HepG2 (cell line): ENCODE results near the gene ZMYND8. TPM values are rescaled to one million over a fixed set of nuclear protein-coding genes. Genes with fewer than 3 reads are reported as not detected.

Experiments used
- DNMT3B ChIP-seq: conservative IDR thresholded peaks from 2 replicates; pipeline ENCODE4 v1.6.1; 2016; ENCODE audit warnings: missing biosample characterization, control low read depth
- ELF1 ChIP-seq: sonication (generic); formaldehyde crosslinking; IDR thresholded peaks from 2 replicates; pipeline ENCODE4 v1.4.0; 2020; ENCODE audit warnings: missing genetic modification reagents
- FOXA3 ChIP-seq: IDR thresholded peaks from 2 replicates; pipeline ENCODE4 v1.6.1; 2016; ENCODE audit warnings: missing genetic modification reagents, missing compliant biosample characterization
- HDAC2 ChIP-seq: sonication (generic); formaldehyde crosslinking; IDR thresholded peaks from 2 replicates; pipeline ENCODE4 v1.4.0; 2020; ENCODE audit warnings: missing genetic modification reagents
- HMG20A ChIP-seq: IDR thresholded peaks from 2 replicates; pipeline ENCODE4 v1.6.1; 2016; ENCODE audit warnings: borderline replicate concordance
- KAT7 ChIP-seq: IDR thresholded peaks from 2 replicates; pipeline ENCODE4 v1.6.1; 2018; ENCODE audit warnings: borderline replicate concordance, missing compliant biosample characterization
- MED1 ChIP-seq: sonication (generic); formaldehyde crosslinking; IDR thresholded peaks from 2 replicates; pipeline ENCODE4 v1.4.0; 2020; ENCODE audit warnings: missing genetic modification reagents
- SOX13 ChIP-seq, 3 experiments: fragments of 450-650 bp in 1 of 3; sonication (generic) in 1 of 3; formaldehyde crosslinking in 1 of 3; IDR thresholded peaks in 2 of 3; conservative IDR thresholded peaks in 1 of 3; 2 replicates each; pipeline versions ENCODE4 v1.5.0 to v1.6.1; 2016 to 2020; ENCODE audit warnings: antibody characterized with exemption in 1 of 3, mild to moderate bottlenecking in 1 of 3, missing compliant biosample characterization in 1 of 3, missing genetic modification reagents in 1 of 3, moderate library complexity in 1 of 3
- SP1 ChIP-seq, 2 experiments: fragments of 450-650 bp in 1 of 2; sonication (generic) in 1 of 2; formaldehyde crosslinking in 1 of 2; IDR thresholded peaks; 2 replicates each; pipeline versions ENCODE4 v1.4.0 to v1.6.1; 2016 to 2020; ENCODE audit warnings: missing genetic modification reagents in 1 of 2
- SP5 ChIP-seq: IDR thresholded peaks from 2 replicates; pipeline ENCODE4 v1.6.1; 2016; ENCODE audit warnings: low read depth, borderline replicate concordance
- TCF12 ChIP-seq, 2 experiments: fragments of 450-650 bp in 1 of 2; sonication (generic) in 1 of 2; formaldehyde crosslinking in 1 of 2; IDR thresholded peaks; 2 replicates each; pipeline versions ENCODE4 v1.6.1 to v1.8.0; 2017 to 2022; ENCODE audit warnings: antibody characterized with exemption in 1 of 2, mild to moderate bottlenecking in 1 of 2, missing genetic modification reagents in 1 of 2, moderate library complexity in 1 of 2
- THRA ChIP-seq: sonication (generic); formaldehyde crosslinking; IDR thresholded peaks from 2 replicates; pipeline ENCODE4 v1.4.0; 2020; ENCODE audit warnings: missing genetic modification reagents, borderline replicate concordance
- WIZ ChIP-seq: sonication (generic); formaldehyde crosslinking; IDR thresholded peaks from 2 replicates; pipeline ENCODE4 v1.5.1; 2020; ENCODE audit warnings: mild to moderate bottlenecking, missing genetic modification reagents
- ZFP1 ChIP-seq: IDR thresholded peaks from 2 replicates; pipeline ENCODE4 v1.6.1; 2016
- ZFP91 ChIP-seq: sonication (generic); formaldehyde crosslinking; IDR thresholded peaks from 2 replicates; pipeline ENCODE4 v1.9.0; 2022; ENCODE audit warnings: missing genetic modification reagents, mild to moderate bottlenecking, borderline replicate concordance
- ZMYM2 ChIP-seq: sonication (generic); formaldehyde crosslinking; IDR thresholded peaks from 2 replicates; pipeline ENCODE4 v1.8.0; 2022; ENCODE audit warnings: mild to moderate bottlenecking, missing genetic modification reagents
- ZNF607 ChIP-seq: sonication (generic); formaldehyde crosslinking; IDR thresholded peaks from 2 replicates; pipeline ENCODE4 v1.5.1; 2020; ENCODE audit warnings: missing genetic modification reagents, mild to moderate bottlenecking, borderline replicate concordance
- polyA plus RNA-seq, 8 experiments: library from polyadenylated mRNA; depleted of rRNA in 3 of 8; stranded (reverse) in 7 of 8; unstranded in 1 of 8; fragments of >200 nt; fragmentation: Illumina TruSeq in 4 of 8; extraction: Trizol in 4 of 8; gene quantifications; 2 replicates each; pipeline versions ENCODE4 v1.2.1 to v1.2.3, GENCODE V29; 2011 to 2016; ENCODE audit warnings: low read depth in 4 of 8, missing spikeins in 1 of 8, mixed read lengths in 1 of 8; ENCODE audit not compliant: insufficient read depth in 1 of 8
- total RNA-seq, 5 experiments: library from RNA; depleted of rRNA; stranded (reverse); fragments of >200 nt; fragmentation: Illumina TruSeq; extraction: Trizol; gene quantifications; 2 replicates each; pipeline ENCODE4 v1.2.3, GENCODE V29; 2016; ENCODE audit warnings: low read depth in 1 of 5
- TF ChIP-seq, protein P1 (sequence below): sonication (generic); formaldehyde crosslinking; IDR thresholded peaks from 2 replicates; pipeline ENCODE4 v1.4.0; 2020; ENCODE audit warnings: missing genetic modification reagents
- TF ChIP-seq, protein P2 (sequence below): sonication (generic); formaldehyde crosslinking; IDR thresholded peaks from 2 replicates; pipeline ENCODE4 v1.4.0; 2020; ENCODE audit warnings: missing genetic modification reagents
- TF ChIP-seq, protein P3 (sequence below): sonication (generic); formaldehyde crosslinking; conservative IDR thresholded peaks from 2 replicates; pipeline ENCODE4 v1.8.0; 2022; ENCODE audit warnings: missing genetic modification reagents

Gene ZMYND8
- total and polyA plus RNA-seq, 2 of the 13 experiments (the other 11 are each of a cell fraction or from before 2014, with no cell fraction given) = 53.9 to 84.7 TPM

- TF ChIP-seq DNMT3B (CRISPR knock-in tag) (no peak), WIZ (no peak), FOXA3 (CRISPR knock-in tag) (peak; percentile 33; the same call in 1 of the 2 replicates), MED1 (peak; percentile 66), SP1 (IDR thresholded peaks at IDR 0.05) (no peak), SP1 (CRISPR knock-in tag; IDR thresholded peaks at IDR 0.05) (peak; percentile 40; the same call in 1 of the 2 replicates), ZFP1 (no peak), ZNF607 (CRISPR knock-in tag) (0 out of 2 replicates have a peak, but pooled peaks have one; percentile 58), ZFP91 (CRISPR knock-in tag) (no peak), ZMYM2 (CRISPR knock-in tag) (0 out of 2 replicates have a peak, but pooled peaks have one; percentile 57), KAT7 (0 out of 2 replicates have a peak, but pooled peaks have one; percentile 35), THRA (CRISPR knock-in tag) (0 out of 2 replicates have a peak, but pooled peaks have one; percentile 15), SOX13 (IDR thresholded peaks at IDR 0.05) (no peak), SOX13 (CRISPR knock-in tag; conservative IDR thresholded peaks at IDR 0.05 in 1 of 2, IDR thresholded peaks at IDR 0.05 in 1 of 2) (peak in 1 of 2 experiments; percentile 61; a peak in 1 of 4 replicates), TCF12 (IDR thresholded peaks at IDR 0.05) (no peak), TCF12 (CRISPR knock-in tag; IDR thresholded peaks at IDR 0.05) (0 out of 2 replicates have a peak, but pooled peaks have one; percentile 36), HDAC2 (CRISPR knock-in tag) (peak; percentile 54; the same call in 1 of the 2 replicates), SP5 (CRISPR knock-in tag) (no peak; the same call in 1 of the 2 replicates), HMG20A (peak; percentile 21; the same call in 1 of the 2 replicates), ELF1 (peak; percentile 43; the same call in 1 of the 2 replicates)
- TF ChIP-seq, protein P1, sequence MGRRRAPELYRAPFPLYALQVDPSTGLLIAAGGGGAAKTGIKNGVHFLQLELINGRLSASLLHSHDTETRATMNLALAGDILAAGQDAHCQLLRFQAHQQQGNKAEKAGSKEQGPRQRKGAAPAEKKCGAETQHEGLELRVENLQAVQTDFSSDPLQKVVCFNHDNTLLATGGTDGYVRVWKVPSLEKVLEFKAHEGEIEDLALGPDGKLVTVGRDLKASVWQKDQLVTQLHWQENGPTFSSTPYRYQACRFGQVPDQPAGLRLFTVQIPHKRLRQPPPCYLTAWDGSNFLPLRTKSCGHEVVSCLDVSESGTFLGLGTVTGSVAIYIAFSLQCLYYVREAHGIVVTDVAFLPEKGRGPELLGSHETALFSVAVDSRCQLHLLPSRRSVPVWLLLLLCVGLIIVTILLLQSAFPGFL (CRISPR knock-in tag) = no peak
- TF ChIP-seq, protein P2, sequence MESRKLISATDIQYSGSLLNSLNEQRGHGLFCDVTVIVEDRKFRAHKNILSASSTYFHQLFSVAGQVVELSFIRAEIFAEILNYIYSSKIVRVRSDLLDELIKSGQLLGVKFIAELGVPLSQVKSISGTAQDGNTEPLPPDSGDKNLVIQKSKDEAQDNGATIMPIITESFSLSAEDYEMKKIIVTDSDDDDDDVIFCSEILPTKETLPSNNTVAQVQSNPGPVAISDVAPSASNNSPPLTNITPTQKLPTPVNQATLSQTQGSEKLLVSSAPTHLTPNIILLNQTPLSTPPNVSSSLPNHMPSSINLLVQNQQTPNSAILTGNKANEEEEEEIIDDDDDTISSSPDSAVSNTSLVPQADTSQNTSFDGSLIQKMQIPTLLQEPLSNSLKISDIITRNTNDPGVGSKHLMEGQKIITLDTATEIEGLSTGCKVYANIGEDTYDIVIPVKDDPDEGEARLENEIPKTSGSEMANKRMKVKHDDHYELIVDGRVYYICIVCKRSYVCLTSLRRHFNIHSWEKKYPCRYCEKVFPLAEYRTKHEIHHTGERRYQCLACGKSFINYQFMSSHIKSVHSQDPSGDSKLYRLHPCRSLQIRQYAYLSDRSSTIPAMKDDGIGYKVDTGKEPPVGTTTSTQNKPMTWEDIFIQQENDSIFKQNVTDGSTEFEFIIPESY (CRISPR knock-in tag) = peak; percentile 52; the same call in 1 of the 2 replicates
- TF ChIP-seq, protein P3, sequence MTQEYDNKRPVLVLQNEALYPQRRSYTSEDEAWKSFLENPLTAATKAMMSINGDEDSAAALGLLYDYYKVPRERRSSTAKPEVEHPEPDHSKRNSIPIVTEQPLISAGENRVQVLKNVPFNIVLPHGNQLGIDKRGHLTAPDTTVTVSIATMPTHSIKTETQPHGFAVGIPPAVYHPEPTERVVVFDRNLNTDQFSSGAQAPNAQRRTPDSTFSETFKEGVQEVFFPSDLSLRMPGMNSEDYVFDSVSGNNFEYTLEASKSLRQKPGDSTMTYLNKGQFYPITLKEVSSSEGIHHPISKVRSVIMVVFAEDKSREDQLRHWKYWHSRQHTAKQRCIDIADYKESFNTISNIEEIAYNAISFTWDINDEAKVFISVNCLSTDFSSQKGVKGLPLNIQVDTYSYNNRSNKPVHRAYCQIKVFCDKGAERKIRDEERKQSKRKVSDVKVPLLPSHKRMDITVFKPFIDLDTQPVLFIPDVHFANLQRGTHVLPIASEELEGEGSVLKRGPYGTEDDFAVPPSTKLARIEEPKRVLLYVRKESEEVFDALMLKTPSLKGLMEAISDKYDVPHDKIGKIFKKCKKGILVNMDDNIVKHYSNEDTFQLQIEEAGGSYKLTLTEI (CRISPR knock-in tag) = no peak
Observed at GRCh38 chr20:47396762-47397476, 40.4 kb upstream of the ZMYND8 start (continued).
